ENCODE data around the gene VSX1. TPM values are rescaled to one million over a fixed set of nuclear protein-coding genes. Genes with fewer than 3 reads are reported as not detected.

The VSX1 gene
- polyA plus RNA-seq, 1 donor = not detected

- DNase-seq (ENCODE audit: low read depth) = peak; percentile 70
Observed at GRCh38 chr20:25053255-25054031, 28.5 kb downstream of the VSX1 start.

- no peak for DNase-seq (ENCODE audit: low read depth)
Observed at GRCh38 chr20:25052255-25053194, 29.4 kb downstream of the VSX1 start.

- no peak for DNase-seq (ENCODE audit: low read depth)
Observed at GRCh38 chr20:25051386-25052155, 30.4 kb downstream of the VSX1 start.

- DNase-seq (ENCODE audit: low read depth) = no peak
Observed at GRCh38 chr20:25050501-25051350, 31.2 kb downstream of the VSX1 start.

DNA sequence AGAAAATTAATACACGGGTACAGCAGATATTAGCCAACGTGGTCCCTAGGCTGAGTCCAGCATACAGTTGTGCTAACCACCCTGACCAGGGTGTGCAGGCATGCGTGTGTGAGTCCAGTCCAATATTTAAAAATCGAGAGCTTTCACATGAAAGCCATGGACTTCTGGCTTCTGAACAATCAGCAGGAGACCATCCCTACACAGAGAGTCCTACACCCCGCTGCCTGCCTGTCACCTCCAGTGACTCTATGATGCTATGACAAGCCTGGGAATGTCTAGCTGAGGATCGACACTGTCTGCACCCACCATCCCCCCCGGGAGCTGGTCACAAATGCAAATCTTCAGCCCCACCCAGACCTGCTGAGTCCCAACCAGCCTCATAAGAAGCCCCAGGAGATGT is 31.9 kb downstream of the VSX1 start:
- DNase-seq (ENCODE audit: low read depth) = no peak

DNA sequence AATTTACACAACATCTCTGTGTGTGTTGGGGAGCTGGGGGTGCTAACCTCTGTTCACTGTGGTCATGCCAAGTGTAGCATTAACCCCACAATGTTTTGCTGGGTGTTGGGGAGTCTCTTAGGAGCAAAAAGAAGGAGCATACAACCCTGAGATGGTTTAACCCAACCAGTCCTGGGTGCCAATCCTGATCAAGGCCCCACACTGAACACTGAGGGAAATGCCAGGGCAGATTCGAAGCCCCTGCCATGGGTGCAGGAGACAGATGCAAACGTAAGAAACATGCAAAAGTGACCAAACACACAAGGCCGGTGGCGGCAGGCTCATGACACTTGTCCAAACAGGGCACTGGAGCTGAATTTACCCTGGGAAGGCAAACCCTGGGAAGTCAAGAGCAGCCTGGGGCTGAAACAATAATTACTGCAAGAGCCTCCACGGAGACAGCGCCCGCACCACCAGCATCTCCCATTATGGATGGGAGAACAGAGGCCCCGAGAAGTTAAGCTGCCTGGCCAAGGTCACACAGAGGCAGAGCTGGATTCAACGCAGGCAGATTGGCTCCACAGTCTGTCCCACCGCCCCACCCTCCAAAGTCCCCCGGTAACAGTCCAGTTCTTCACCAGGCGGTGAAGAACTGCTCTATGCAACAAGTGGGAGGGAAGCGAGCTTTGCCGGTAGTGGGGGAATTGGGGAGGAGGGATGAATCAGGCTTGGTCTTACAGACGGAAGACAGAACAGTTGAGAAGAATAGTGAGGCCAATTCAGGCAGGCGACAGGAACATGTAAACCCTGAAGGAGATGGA is 32.5 kb downstream of the VSX1 start:
- DNase-seq (ENCODE audit: low read depth) = no peak

- no peak for DNase-seq (ENCODE audit: low read depth)
Observed at GRCh38 chr20:25048519-25048952, 33.4 kb downstream of the VSX1 start.

GRCh38 chr20:25047766-25048165 is 34.2 kb downstream of the VSX1 start:
- DNase-seq (ENCODE audit: low read depth) = no peak

GRCh38 chr20:25046736-25047666 is 34.9 kb downstream of the VSX1 start:
- DNase-seq (ENCODE audit: low read depth) = no peak

GRCh38 chr20:25046181-25046641 is 35.7 kb downstream of the VSX1 start:
- no peak for DNase-seq (ENCODE audit: low read depth)

- no peak for DNase-seq (ENCODE audit: low read depth)
Observed at GRCh38 chr20:25045343-25045712, 36.6 kb downstream of the VSX1 start.

GRCh38 chr20:25044660-25045342 is 37.1 kb downstream of the VSX1 start:
- no peak for DNase-seq (ENCODE audit: low read depth)

- no peak for DNase-seq (ENCODE audit: low read depth)
Observed at GRCh38 chr20:25044261-25044560, 37.7 kb downstream of the VSX1 start.

GRCh38 chr20:25043499-25044260 is 38.3 kb downstream of the VSX1 start:
- no peak for DNase-seq (ENCODE audit: low read depth)

DNA sequence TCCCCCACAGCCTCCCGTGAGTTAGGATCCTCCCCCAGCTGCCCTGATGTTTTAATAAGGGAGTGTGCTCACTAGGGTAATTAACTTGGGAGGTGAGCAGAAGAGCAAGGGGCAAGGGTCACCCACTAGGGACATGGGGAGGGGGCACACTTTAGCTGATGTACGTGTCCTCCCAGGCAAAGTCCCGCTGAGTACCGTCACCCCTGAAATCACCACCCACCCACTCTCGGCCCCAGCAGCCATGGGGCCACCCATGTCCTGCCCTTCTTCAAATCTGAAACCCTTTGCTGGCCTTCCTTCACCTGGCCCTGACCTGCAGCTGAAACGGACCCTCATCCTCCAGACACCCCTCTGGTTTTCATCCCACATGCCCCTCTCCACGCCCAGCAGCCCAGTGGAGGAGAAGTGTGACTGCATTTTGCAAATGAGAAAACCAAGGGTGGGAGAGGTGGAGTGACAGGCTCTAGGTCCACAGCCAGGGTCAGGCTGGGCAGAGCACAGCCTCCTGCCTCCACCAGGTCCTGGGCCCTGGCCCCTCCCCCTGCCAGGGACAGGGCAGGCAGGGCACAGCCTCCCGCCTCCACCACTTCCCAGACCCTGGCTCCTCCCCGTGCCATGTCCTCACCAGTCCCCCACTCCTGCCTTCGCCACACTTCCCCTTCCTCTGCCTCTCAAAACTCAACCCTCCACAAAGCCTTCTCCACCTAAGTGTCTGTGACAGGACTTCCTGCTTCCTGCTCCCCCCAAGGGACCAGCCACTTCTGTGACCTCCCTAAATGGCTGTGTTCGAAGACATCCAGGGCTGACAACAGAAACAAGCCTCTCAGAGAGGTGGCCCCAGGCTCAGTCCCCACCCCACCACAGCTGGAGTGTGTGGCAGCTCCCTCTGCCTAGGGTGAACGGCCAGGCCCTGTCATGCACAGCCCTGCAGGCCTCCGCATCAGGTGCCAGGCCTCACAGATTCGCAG is 39.1 kb downstream of the VSX1 start:
- DNase-seq (ENCODE audit: low read depth) = no peak

DNA sequence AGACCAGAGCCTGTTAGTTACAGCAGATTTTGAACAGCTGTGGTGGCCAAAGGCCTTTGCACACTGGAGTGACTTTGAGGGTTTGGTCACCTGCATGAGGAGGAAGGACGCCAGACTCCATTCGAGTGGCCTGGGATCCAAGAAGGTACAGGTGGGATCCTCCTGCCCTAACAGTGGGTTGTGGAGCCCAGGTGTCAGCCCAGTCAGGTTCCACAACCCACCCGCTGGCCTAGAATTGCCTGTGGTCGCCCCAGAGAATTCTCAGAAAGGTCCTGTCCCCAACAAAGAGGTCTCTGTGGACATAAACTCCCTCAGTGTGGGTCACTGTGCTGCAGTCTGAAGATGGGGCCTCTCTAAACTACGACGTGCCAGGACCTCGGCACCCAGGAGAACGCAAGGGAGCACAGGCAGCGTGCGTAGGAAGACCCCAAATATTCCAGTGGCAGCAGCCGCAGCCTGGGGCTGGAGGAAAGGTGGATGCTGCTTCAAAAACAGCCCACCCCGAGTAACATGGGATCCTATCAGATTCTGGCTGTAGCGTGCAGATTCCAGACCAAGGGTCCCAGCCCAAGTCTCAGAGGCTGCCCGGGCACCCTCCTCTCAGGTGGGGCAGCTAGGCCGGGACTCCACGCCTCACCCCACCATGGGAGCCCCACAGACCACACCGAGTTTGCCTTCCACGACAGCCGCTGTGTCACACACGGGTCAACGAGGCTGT is 40.0 kb downstream of the VSX1 start:
- DNase-seq (ENCODE audit: low read depth) = no peak

All from forelimb muscle (tissue), 1 donor.